Measurements from ENCODE around the gene GATAD2A. TPM values are rescaled to one million over a fixed set of nuclear protein-coding genes. Genes with fewer than 3 reads are reported as not detected.
A peak's percentile ranks its signal among the peaks of the same experiment; 100 is the strongest.

Gene GATAD2A
- total and polyA plus RNA-seq, 2 of the 13 experiments (the other 11 are each of a cell fraction or from before 2014, with no cell fraction given), result 16.8 to 28.6 TPM

DNA sequence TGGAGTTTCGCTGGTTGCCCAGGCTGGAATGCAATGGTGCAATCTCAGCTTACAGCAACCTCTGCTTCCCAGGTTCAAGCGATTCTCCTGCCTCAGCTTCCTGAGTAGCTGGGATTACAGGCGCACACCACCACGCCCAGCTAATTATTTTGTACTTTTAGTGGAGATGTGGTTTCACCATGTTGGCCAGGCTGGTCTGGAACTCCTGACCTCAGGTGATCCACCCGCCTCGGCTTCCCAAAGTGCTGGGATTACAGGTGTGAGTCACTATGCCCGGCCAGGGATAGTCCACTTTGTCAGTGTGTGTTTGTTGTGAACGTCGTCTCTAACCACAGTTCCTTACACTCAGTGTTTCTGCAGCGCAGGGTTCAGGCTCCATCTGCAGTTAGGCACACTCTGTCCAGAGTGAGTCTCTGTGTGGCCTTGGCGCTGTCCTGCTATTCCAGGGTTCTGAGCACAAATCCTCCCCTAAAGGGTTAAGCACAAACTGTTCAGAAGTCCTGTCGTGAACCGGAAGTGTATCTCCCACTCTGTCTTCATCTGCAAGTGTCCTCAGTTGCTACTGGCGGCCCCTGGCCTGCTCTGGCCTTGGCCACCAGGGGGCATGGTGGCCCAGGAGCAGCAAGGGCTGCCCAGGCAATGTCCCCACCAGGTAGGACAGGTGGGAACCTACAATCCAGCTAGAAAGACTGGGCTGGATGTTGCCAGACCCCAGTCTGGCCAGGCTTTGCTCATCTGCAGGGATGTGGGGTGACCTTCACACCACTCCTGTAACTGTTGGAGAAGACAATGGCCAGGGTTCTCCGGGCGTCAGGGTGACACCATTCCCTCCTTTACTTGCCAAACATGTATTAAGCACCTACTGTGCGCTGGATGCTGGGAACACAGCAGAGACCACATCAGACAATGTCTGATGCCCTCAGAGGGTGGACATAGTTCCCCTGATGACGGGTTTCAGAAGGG is 38.8 kb upstream of the GATAD2A start (continued):
- TF ChIP-seq, protein P1, sequence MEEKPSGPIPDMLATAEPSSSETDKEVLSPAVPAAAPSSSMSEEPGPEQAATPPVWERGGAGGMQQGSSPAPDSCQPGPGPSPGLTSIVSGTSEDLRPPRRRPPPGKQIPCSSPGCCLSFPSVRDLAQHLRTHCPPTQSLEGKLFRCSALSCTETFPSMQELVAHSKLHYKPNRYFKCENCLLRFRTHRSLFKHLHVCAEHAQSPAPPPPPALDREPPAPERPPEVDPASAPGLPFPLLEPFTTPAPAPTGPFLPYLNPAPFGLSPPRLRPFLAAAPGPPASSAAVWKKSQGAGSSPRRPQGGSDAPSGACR (CRISPR knock-in tag; IDR thresholded peaks at IDR 0.05), result no peak
- TF ChIP-seq, protein P2, sequence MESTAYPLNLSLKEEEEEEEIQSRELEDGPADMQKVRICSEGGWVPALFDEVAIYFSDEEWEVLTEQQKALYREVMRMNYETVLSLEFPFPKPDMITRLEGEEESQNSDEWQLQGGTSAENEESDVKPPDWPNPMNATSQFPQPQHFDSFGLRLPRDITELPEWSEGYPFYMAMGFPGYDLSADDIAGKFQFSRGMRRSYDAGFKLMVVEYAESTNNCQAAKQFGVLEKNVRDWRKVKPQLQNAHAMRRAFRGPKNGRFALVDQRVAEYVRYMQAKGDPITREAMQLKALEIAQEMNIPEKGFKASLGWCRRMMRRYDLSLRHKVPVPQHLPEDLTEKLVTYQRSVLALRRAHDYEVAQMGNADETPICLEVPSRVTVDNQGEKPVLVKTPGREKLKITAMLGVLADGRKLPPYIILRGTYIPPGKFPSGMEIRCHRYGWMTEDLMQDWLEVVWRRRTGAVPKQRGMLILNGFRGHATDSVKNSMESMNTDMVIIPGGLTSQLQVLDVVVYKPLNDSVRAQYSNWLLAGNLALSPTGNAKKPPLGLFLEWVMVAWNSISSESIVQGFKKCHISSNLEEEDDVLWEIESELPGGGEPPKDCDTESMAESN (CRISPR knock-in tag; conservative IDR thresholded peaks at IDR 0.05), result no peak; the same call in 1 of the 2 replicates
- TF ChIP-seq ZNF382 (CRISPR knock-in tag; IDR thresholded peaks at IDR 0.05; ENCODE audit: borderline replicate concordance) (no peak), ELF1 (CRISPR knock-in tag; IDR thresholded peaks at IDR 0.05) (peak; percentile 88), MXD4 (CRISPR knock-in tag; IDR thresholded peaks at IDR 0.05) (0 out of 2 replicates have a peak, but pooled peaks have one; percentile 70), ZNF766 (CRISPR knock-in tag; IDR thresholded peaks at IDR 0.05; ENCODE audit: borderline replicate concordance) (peak; percentile 75; the same call in 1 of the 2 replicates)
- TF ChIP-seq, protein P3, sequence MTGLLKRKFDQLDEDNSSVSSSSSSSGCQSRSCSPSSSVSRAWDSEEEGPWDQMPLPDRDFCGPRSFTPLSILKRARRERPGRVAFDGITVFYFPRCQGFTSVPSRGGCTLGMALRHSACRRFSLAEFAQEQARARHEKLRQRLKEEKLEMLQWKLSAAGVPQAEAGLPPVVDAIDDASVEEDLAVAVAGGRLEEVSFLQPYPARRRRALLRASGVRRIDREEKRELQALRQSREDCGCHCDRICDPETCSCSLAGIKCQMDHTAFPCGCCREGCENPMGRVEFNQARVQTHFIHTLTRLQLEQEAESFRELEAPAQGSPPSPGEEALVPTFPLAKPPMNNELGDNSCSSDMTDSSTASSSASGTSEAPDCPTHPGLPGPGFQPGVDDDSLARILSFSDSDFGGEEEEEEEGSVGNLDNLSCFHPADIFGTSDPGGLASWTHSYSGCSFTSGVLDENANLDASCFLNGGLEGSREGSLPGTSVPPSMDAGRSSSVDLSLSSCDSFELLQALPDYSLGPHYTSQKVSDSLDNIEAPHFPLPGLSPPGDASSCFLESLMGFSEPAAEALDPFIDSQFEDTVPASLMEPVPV (CRISPR knock-in tag; IDR thresholded peaks at IDR 0.05), result no peak
- TF ChIP-seq, protein P4, sequence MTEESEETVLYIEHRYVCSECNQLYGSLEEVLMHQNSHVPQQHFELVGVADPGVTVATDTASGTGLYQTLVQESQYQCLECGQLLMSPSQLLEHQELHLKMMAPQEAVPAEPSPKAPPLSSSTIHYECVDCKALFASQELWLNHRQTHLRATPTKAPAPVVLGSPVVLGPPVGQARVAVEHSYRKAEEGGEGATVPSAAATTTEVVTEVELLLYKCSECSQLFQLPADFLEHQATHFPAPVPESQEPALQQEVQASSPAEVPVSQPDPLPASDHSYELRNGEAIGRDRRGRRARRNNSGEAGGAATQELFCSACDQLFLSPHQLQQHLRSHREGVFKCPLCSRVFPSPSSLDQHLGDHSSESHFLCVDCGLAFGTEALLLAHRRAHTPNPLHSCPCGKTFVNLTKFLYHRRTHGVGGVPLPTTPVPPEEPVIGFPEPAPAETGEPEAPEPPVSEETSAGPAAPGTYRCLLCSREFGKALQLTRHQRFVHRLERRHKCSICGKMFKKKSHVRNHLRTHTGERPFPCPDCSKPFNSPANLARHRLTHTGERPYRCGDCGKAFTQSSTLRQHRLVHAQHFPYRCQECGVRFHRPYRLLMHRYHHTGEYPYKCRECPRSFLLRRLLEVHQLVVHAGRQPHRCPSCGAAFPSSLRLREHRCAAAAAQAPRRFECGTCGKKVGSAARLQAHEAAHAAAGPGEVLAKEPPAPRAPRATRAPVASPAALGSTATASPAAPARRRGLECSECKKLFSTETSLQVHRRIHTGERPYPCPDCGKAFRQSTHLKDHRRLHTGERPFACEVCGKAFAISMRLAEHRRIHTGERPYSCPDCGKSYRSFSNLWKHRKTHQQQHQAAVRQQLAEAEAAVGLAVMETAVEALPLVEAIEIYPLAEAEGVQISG (CRISPR knock-in tag; IDR thresholded peaks at IDR 0.05), result peak; percentile 90
- TF ChIP-seq, protein P5, sequence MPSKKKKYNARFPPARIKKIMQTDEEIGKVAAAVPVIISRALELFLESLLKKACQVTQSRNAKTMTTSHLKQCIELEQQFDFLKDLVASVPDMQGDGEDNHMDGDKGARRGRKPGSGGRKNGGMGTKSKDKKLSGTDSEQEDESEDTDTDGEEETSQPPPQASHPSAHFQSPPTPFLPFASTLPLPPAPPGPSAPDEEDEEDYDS (CRISPR knock-in tag; IDR thresholded peaks at IDR 0.05), result peak; percentile 69; the same call in 1 of the 2 replicates
- TF ChIP-seq, protein P6, sequence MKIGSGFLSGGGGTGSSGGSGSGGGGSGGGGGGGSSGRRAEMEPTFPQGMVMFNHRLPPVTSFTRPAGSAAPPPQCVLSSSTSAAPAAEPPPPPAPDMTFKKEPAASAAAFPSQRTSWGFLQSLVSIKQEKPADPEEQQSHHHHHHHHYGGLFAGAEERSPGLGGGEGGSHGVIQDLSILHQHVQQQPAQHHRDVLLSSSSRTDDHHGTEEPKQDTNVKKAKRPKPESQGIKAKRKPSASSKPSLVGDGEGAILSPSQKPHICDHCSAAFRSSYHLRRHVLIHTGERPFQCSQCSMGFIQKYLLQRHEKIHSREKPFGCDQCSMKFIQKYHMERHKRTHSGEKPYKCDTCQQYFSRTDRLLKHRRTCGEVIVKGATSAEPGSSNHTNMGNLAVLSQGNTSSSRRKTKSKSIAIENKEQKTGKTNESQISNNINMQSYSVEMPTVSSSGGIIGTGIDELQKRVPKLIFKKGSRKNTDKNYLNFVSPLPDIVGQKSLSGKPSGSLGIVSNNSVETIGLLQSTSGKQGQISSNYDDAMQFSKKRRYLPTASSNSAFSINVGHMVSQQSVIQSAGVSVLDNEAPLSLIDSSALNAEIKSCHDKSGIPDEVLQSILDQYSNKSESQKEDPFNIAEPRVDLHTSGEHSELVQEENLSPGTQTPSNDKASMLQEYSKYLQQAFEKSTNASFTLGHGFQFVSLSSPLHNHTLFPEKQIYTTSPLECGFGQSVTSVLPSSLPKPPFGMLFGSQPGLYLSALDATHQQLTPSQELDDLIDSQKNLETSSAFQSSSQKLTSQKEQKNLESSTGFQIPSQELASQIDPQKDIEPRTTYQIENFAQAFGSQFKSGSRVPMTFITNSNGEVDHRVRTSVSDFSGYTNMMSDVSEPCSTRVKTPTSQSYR (CRISPR knock-in tag; IDR thresholded peaks at IDR 0.05; ENCODE audit: borderline replicate concordance), result peak; percentile 26; the same call in 1 of the 2 replicates
- TF ChIP-seq, protein P7, sequence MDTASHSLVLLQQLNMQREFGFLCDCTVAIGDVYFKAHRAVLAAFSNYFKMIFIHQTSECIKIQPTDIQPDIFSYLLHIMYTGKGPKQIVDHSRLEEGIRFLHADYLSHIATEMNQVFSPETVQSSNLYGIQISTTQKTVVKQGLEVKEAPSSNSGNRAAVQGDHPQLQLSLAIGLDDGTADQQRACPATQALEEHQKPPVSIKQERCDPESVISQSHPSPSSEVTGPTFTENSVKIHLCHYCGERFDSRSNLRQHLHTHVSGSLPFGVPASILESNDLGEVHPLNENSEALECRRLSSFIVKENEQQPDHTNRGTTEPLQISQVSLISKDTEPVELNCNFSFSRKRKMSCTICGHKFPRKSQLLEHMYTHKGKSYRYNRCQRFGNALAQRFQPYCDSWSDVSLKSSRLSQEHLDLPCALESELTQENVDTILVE (CRISPR knock-in tag; IDR thresholded peaks at IDR 0.05), result peak; percentile 70; the same call in 1 of the 2 replicates
- TF ChIP-seq, protein P8, sequence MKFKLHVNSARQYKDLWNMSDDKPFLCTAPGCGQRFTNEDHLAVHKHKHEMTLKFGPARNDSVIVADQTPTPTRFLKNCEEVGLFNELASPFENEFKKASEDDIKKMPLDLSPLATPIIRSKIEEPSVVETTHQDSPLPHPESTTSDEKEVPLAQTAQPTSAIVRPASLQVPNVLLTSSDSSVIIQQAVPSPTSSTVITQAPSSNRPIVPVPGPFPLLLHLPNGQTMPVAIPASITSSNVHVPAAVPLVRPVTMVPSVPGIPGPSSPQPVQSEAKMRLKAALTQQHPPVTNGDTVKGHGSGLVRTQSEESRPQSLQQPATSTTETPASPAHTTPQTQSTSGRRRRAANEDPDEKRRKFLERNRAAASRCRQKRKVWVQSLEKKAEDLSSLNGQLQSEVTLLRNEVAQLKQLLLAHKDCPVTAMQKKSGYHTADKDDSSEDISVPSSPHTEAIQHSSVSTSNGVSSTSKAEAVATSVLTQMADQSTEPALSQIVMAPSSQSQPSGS (CRISPR knock-in tag; IDR thresholded peaks at IDR 0.05), result peak; percentile 81
